ENCODE data around the gene ITPRID2.

ITPRID2 gene

GRCh38 chr2:181882246-181883020 lies 9.1 kb upstream of the ITPRID2 start:
- no peak for DNase-seq

GRCh38 chr2:181884601-181885000 lies 6.9 kb upstream of the ITPRID2 start:
- no peak for DNase-seq

GRCh38 chr2:181885096-181885495 lies 6.4 kb upstream of the ITPRID2 start:
- no peak for DNase-seq

DNA sequence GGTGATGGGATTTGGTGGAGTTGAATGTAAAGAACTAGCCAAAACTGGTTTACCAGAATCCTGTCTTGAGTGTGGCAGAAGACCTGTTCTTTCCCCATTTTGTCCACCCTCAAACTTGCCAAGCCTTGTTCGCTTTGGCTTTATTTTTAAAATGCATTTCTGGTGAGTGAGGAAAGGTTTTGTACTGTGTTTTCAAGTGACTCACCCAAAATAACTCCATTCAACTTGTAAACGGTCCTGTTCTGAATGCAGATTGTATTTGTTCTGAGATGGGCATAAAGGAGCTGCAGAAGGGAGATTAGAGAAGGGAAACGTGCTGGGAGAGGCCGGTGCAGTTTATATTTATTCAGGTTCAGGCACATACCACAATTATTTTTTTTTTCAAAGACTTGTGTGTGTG lies 5.3 kb upstream of the ITPRID2 start:
- no peak for DNase-seq

DNA sequence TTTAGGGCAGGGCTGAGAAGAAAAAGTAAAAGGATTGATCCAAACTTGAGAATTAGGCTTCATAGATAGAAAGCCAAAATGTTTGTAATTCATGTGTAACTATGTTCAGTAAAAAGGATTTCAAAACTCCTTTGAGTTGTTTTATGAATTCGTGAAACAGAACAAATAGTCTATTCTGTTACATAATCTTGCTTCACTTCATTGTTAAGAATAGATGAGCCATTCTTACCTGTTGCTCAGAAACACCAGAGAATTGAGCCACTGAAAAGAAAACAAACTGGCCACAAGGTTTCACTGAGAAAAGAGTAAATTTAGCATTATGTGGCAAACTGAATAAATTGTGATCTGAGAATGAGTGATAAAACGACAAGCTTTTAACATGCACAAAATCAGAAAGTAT lies 4.5 kb upstream of the ITPRID2 start:
- DNase-seq = no peak

DNA sequence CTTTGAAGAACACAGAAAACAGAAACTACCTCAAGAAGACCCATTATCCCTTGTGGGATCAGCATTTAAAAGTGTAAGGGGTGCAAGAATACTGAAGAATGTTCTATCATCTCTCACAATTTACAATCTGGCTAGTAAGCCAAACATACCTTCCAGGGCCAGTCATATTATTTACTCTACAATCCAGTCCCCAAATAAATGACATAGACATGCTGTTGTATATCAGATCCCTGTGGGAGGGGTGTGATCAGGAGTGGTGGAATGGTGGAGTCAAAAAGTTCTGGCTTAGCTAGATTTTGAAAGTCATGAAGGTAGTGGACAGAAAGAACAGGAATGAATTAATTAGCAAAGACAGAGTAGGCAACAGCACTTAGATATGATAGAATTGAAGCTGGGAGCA lies 1.8 kb upstream of the ITPRID2 start:
- DNase-seq = no peak

DNA sequence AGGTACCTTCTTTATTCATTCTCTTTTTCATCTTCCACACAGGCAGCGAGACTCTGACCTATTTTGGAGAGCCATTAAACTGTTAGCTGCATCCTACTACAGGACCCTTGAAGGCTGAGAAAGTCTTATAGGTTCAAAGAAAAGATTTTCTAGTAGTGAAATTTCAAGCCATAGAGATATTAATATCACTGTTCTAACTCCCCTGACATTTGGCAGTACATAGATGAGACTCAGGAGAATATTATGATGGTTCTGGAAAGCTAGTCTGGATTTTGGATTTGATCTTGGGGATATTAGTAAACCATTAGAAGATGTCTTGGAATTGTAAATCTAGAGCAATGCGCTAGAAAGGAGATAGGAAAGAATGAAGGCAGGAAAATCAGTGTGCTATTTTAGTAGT lies 1.3 kb upstream of the ITPRID2 start:
- no peak for DNase-seq

DNA sequence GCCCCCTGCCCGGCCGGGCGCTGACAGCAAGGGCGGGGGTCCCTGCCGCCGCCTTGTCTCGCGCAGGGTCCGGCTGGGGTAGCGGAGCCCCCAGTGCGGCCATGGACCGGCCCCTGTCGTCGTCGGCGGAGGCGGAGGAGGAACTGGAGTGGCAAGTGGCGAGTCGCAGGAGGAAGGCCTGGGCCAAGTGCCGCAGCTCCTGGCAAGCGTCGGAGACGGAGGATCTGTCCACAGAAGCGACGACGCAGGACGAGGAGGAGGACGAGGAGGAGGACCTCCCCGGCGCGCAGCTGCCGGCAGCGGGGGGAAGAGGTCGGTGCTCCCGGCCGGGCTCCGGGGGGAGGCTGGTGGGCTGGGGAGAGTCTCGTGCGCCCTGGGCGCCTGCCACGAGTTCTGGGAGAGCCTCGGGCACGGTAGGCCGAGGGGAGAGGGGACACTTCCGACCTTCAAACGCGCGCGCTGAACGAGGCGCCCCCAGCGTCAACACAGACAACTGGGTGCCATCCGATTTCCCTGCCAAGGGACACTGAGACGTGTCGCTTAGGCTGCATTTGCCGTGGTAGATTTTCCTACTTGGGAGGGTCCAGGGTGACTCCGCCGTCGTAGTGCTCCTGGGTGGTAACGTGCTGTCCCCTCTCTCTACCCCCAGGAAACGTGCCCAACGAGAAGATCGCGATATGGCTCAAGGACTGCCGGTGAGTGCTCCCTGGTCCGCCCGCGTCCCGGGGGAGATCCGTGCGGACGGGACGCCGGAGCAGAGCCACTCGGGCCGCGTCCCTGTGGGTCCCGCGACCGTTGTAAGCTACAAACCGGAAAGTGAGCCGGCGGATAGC lies 652 bp downstream of the ITPRID2 start:
- peak; percentile 63 for DNase-seq

DNA sequence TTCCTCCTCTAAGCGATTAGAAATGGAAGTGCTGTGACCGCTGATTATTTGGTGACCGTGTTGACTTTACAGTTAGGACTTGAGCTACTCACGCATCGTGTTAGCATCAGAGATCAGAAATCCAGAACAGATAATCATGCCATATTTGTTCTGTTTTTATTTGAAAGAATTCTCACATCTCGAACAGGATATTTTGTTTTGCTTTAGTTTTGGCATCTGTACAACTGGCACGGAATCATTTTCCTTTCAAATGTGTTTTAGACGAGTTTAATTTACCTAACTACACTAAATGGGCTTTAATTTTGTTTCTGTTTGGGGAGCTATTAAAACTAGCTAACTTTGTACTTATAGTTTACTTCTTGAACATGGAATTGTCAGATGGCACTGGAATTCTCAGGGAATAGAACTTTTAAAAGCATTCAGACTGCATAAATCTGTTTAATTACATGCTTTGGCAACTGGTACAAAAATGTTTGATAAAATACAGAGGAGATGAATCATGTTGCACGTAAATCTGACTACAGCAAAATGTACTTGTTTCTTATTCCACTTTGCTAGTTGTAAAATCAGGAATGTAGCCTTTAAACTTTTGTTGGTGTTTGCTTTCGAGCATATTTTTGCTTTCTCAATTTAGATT lies 1.4 kb downstream of the ITPRID2 start:
- no peak for DNase-seq

- no peak for DNase-seq
Measured at GRCh38 chr2:181894381-181894780, 2.9 kb downstream of the ITPRID2 start.

DNA sequence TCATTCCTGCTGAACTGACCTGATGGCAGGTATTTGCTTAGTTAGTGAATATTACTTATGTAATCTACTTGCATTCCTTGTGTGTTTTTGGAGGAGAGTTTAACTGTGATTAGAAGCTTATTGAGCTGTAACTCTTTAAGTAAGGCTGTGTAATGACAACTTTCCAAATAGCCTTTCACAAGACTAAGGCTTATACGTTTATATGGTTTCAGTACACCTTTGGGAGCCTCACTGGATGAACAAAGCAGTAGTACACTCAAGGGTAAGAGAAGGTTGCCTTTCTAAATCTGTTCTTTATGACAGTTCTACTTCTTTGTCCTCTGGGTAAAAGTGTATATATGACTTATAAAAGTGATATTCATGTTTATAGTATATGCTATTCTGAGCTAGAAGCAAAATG lies 4.3 kb downstream of the ITPRID2 start:
- no peak for DNase-seq

GRCh38 chr2:181896286-181896685 lies 4.8 kb downstream of the ITPRID2 start:
- DNase-seq = no peak

DNA sequence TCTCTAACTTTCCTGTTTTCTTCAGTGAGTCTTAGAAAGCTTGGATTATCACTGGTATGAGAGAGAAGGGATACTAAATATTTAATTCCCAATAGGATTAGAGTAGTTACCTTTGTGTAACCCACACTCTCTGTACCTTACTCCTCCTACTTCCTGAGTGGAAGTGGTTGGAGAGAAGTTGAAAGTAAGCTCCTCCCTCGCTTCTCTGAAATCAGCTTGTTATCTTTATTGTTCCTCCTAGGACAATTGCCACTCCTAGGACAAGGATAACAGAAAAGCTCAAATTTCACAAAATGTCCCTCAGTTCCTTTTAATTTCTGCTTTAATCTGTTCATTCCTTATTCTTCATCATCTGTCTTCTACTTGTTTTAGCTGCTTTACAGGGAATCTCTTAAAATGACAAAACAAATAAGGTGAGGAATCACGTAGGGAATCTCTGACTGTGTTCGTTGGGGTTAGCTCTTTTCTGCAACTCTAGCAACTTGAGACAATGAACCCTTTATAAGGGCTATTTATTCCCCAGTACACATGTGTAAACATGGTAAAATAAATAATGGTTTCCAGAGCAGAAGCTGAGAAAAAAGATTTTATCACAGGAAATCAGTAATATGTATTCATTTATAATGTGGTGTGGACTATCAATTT lies 8.6 kb downstream of the ITPRID2 start:
- no peak for DNase-seq

DNA sequence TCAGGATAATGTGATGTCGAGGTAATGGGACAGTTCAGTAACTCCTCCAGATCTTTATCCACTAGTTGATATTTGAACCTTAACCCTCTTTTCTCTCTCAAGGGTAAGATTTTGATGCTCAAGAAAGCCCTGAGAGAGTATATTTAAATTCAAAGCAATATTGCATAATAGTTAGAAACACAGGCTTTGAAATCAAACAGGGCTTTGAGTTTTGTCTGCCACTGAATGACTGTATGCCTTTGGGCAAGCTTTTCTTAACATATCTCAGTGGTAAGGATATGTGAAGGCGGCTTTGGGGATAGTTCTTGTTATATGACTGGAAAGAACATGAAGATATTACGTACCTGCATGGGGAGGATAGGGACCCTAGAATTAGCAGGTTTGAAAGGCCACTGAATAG lies 11.1 kb downstream of the ITPRID2 start:
- DNase-seq = no peak

DNA sequence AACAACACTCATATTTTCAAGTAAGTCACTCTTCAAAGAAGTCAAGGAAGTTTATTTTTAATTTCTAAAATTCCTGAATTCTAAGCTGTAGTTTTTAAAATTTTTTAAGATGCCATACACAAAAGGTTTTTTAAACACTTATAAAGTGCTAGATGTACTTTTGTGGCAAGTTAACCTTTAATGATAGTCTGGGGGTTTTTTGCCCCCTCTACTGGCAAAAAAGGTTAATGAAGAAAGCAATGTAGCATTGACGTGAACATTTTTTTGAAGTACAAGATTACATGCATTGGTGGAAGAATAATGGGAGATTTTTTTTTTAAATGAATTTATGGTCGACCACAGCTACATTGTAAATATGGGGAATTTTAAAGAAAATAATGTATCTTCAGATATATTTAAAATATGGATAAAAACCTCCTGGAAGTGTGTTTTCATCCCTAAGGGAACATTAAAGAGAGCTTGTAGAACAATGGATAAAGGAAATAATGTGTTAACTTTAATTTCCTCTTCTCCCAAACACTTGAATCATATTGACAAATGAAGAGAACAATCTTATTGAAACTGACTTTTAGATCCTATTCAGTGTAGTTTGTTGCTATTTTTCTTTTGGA lies 12.6 kb downstream of the ITPRID2 start:
- DNase-seq = no peak

DNA sequence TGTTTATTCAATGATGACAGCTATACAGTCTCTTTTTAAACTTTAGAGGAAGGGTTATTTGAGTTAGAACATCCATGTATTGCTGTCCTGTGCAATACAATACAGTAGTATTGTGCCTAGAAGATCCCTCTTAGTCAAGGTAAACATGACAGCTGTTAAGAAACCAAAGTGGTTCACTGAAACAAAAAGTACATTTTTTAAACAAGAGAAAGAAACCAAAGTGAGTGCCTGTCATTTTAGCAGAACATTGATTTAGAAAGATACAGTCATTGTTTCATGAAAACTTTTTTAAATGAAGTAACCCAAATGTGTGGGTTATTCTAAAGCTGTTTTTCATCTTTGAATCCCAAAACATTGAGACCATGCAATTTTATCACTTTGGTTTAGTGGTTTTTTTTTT lies 15.5 kb downstream of the ITPRID2 start:
- DNase-seq = no peak

DNA sequence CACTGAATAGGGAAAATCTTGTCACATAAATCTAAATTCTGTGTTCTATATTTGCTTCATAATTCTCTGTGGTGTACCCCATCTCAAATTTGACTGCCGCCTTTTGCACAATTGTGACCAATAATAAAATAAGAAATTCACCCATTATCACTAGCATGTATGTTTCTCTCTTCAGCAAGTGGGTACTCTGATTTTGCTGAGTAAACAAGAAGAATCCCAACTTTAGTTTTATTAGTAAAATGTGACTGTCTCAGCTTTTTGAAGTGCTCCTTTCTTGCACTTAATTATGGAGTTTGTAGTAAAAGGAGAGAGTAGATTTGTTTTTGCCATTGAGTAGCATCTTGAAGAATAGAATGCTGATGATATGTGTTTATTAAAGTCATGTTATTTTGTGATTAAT lies 16.1 kb downstream of the ITPRID2 start:
- DNase-seq = no peak

GRCh38 chr2:181910028-181910831 lies 18.7 kb downstream of the ITPRID2 start:
- no peak for DNase-seq

DNA sequence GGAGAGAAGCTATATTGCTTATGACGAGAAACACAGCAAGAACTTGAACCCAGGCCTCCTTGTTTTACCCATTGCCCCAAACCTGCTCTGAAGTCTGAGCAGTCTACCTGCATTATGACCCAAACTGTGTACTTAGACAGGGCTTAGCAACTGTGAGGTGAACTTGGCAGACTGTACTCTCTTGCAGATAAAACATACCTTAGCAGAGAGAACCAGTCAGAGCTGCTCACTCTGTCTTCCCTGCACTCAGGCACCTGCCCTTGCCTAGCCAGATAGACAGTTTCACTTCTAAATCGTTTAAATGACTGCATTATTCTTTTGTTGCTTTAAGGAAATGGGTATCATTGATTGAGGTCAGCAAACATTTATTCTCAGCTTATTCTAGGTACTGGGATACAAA lies 20.3 kb downstream of the ITPRID2 start:
- DNase-seq = no peak

DNA sequence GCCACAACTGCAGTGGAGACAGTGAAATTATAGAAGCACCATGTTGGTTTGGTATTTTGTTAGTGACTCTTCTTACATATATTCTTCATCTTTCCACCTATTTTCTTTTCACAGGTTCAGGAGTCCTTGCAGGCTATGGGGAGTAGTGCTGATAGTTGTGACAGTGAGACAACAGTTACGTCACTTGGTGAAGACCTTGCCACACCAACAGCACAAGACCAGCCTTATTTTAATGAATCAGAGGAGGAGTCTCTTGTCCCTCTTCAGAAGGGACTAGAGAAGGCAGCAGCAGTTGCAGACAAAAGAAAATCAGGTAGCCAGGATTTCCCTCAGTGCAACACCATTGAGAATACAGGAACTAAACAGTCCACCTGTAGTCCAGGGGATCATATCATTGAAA lies 23.6 kb downstream of the ITPRID2 start:
- DNase-seq = no peak

DNA sequence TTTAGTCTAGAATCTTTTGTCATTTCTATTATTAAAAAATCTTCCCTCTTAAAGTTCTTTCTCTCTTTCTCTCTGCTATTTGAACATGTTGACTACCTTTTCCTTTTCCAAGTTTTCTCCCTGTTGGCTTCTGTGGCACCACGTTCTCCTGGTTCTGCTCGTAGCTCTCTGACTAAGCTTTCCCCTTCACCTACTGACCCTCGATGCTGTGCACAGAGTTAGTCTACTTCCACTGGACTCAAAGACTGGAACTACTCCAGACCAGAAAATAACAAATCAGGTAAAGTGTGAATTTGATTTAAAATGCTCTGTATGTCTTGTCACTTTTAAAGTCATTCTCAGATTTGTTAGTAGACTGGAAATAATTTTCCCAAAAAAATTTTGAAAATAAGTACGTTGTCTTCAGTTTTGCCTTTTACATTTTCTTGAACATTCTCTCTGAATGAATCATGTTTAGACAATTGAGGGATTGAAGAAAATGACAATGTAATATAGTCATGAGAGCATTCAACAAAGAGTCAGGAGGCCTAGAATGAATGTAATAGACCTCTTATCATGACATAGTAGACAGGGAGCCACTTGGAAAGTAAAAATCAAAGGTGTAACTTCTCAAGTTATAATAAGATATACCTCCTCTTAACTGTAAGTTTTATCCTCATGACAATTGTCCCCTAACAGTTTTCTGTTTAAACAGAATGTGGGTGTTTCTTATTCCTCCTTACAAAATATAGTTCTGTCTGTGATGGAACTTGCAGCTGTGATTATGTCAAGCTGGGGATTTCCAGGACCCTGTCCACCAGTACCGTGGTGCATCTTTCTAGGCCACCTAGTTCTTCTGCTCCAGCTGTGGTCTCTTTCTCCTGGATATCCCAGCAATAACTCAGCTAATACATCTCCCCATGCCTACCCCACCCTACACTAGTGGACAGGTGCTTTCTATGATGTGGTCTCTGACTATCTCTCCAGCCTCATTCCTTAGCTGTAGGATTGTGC lies 25.5 kb downstream of the ITPRID2 start:
- no peak for DNase-seq

Data from activated naive CD4-positive, alpha-beta T cell treated with anti-CD3 and anti-CD28 coated beads, Interleukin-2, amount 50 U/mL, for 16 hours (primary cell).